LNCAP (cell line): ENCODE data around the gene KCNAB2.

Experiments
- TF ChIP-seq, protein P1 (sequence below): fragments of 450-650 bp; IDR thresholded peaks from 2 replicates; pipeline ENCODE4 v1.5.1; 2017; ENCODE audit warnings: mild to moderate bottlenecking

The KCNAB2 gene

DNA sequence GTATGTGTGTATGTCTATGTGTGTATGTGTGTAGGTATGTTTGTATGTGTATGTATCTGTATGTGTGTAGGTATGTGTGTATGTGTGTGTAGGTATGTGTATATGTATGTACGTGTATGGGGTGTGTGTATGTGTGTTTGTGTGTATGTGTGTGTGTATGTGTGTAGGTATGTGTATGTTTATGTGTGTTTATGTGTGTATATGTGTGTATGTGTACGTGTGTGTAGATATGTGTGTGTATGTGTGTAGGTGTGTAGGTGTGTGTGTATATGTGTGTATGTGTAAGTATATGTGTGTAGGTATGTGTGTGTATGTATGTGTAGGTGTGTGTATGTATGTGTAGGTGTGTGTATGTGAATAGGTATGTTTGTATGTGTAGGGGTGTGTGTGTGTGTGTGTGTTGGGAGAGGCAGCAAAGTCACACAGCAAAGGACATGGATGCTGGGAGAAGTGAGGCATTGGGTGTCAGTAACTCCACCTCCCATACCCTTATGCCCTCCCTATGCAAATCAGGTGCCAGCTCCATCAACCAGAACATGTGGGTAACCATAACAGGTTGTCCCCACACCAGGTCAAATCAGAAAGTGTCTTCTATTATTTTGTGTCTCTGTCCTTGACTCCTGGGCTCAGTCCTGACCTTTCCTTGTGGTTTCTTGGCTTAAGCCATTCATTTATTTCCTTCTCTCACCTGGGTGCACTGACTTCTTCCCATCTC is 15.0 kb upstream of the KCNAB2 start:
- TF ChIP-seq, protein P1, sequence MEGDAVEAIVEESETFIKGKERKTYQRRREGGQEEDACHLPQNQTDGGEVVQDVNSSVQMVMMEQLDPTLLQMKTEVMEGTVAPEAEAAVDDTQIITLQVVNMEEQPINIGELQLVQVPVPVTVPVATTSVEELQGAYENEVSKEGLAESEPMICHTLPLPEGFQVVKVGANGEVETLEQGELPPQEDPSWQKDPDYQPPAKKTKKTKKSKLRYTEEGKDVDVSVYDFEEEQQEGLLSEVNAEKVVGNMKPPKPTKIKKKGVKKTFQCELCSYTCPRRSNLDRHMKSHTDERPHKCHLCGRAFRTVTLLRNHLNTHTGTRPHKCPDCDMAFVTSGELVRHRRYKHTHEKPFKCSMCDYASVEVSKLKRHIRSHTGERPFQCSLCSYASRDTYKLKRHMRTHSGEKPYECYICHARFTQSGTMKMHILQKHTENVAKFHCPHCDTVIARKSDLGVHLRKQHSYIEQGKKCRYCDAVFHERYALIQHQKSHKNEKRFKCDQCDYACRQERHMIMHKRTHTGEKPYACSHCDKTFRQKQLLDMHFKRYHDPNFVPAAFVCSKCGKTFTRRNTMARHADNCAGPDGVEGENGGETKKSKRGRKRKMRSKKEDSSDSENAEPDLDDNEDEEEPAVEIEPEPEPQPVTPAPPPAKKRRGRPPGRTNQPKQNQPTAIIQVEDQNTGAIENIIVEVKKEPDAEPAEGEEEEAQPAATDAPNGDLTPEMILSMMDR: no peak

DNA sequence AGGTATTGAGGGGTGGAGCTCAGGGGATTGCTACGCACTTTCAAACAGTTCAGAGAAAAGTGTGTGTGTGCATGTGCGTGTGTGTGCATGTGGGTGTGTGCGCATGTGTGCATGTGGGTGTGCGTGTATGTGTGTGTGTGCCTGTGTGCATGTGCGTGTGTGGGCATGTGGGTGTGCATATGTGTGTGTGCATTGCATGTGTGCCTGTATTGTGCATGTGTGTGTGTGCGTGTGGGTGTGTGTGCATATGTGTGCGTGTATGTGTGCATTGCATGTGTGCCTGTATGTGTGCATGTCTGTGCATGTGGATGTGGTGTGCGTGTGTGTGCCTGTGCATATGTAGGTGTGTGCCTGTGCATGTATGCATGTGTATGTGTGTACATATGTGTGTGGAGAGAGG is 12.6 kb upstream of the KCNAB2 start:
- TF ChIP-seq, protein P1: no peak

GRCh38 chr1:6033986-6034749 is 11.5 kb upstream of the KCNAB2 start:
- TF ChIP-seq, protein P1: peak; percentile 74

- TF ChIP-seq, protein P1: 0 out of 2 replicates have a peak, but pooled peaks have one; percentile 13
These were observed 11.0 kb upstream of the KCNAB2 start for GRCh38 chr1:6034750-6035096.

GRCh38 chr1:6035303-6035702 is 10.4 kb upstream of the KCNAB2 start:
- TF ChIP-seq, protein P1: no peak

DNA sequence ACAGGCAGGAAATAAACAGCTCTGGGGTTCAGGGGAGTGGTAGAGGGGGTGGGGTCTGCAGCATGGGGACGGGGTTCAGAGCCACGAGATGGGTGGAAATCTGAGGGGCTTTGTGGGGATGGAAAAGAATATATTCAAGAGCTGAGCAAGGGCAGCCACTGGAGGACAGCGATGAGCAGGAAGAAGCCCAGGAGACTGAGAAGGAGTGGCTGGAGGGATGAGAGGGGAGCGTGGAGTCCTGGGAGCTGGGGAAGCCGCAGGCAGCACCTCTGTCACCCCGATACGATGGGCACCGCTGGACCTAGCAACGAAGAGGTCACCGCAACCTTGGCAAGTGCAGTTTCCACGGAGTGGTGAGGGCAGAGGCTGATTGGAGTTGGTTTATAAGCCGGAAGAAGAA is 10.0 kb upstream of the KCNAB2 start:
- TF ChIP-seq, protein P1: no peak

DNA sequence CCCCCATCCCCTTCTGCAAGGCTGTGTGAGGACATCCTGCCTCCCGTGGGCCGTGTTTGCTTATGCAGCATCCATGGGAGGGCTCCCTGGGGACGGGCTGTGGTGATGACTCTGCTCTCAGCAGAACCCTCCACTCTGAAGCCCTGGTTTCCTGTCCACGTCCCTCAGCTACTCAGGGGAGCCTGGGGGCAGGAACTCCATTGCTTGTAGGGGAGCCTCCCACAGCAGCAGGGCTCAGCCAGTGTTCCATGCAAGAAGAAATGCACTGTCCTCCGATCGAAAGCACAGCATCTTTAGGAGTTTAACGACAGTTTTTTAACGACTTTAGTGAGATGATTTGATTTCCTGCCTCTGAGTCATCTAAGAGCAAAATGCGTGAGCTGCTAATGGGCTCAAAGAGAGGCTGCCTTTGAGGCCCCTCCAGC is 8.3 kb upstream of the KCNAB2 start:
- TF ChIP-seq, protein P1: no peak
